ENCODE results near the gene COPS7A.

The COPS7A gene

DNA sequence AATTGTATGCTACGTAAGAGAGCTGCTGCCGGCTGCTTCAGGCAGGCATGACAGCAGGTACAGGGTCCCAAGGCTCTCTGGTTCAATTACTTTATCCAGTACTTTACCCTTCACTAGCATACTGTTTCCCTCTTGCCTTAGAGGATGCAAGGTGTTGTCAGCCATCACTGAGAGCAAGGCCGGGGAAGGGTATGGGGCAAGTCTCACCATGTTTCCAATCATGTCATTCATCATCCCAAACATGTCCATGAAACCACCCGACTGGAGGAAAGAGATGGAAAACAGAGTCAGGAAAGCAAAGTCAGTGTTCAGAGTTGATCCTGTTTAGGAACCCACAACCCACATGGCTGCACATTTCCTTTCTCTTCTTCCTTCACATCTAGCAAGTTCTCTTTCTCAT, 26.7 kb downstream of the COPS7A start:
- in situ Hi-C loops (cut with MboI; ENCODE audit: low sequenced_read_pairs): loop anchor here (5.0 kb wide), 1 partner anchor 77 kb away; the partner anchor contains the start of gene P3H3

DNA sequence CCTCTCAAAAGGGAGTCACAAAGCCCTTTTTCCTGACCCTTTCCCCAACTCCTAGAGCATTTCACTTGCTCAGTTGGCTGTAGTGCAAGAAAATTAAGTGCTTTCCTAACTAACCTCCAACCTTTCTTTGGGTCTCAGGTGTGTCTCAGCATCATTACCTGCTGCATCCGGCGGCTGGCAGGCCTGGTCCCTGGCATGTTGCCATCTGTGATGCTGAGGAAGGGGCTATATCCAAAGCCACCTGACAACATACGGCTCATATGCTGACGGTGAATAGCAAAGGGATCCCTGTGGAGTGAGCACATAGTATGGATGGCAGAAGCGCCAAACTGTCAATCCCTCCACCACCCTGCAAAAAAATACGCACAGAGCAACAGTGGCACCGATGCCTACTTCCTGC, 27.9 kb downstream of the COPS7A start:
- in situ Hi-C loops (cut with MboI; ENCODE audit: low sequenced_read_pairs): loop anchor here (5.0 kb wide), 1 partner anchor 76 kb away; the partner anchor contains the start of gene P3H3

DNA sequence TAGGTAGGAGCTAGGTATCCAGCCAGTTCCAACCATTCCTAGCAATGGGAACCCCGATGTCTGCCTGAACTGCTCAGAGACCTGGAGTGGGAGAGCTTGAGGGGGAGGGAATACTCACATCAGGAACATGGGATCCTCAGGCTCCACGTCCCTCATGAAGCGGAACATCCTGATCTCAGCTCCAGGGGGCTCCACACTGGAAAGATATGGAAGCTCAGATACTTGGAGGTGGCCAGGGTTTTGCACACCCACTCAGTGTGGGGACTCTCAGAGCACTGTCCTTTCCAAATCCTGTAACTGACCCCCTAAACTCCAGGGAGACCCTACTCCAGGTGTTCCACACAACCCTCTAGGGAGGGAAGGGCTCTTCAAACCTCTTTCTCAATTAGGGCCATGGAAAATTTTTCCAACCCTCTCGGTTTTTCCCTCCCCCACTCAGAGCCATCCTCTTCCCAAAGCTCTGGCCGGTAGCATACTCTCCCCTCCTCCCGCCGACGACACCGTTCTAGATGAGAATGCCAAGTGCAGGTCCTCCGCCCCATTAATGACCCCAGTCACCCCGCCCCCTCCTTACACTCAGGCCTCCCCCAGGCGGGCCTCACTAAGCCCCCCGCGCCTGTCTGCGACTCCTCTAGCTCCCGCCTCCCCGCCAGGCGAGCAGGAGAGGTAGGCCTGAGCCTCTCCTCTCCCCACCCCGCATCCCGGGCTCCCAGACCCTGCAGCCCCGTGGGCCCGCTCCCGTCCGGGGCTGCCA, 28.5 kb downstream of the COPS7A start:
- in situ Hi-C loops (cut with MboI; ENCODE audit: low sequenced_read_pairs): loop anchor here (5.0 kb wide), 1 partner anchor 75 kb away; the partner anchor contains the start of gene P3H3

DNA sequence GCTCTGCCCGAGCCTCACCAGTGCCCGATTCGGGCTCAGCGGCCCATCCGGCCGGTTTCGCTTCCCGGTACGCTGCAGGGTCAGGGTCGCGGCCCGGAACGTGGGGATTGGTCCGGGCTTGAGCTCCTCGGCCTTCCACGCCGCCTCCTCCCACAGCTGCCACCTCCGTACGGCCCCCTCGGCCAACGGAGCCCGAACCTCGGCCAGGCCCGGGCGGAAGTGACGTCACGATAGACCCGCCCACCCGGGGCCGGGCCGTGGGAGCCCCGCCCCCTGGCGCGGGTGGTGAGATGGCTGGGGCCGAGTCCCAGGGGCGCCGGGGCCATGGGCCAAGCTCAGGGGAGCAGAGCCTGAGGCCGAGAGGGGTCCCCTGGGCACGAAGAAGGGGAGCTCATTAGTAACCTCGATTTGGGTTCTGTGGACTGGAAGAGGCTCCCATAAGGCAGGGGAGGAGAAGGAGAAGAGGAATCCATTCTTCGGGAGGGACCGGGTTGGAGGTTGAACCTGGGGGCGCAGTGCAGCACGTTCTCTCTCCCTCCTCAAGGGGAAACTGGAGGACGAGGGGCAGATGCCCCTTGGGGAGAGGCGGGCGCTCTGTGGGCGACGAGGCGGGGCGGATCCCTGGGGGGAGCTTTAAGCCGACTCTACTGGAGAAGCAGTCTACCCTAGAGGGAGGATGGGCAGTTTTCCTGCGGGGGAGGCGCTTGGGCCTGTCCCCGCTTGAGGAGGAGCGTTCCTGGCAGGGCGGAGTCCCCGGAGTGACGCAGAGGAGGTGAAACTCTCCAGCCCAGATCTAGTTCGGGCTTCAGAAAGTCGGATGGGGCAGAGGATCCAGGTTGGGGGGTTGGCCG, 29.3 kb downstream of the COPS7A start, which contains the start of gene MLF2:
MLF2 (minus strand) TSS at position 221 of the 851 bp plus-strand sequence. CDS start 807 bp downstream, outside the sequence.
- in situ Hi-C loops (cut with MboI; ENCODE audit: low sequenced_read_pairs): loop anchor here (5.0 kb wide), 1 partner anchor 74 kb away; the partner anchor contains the start of gene P3H3

DNA sequence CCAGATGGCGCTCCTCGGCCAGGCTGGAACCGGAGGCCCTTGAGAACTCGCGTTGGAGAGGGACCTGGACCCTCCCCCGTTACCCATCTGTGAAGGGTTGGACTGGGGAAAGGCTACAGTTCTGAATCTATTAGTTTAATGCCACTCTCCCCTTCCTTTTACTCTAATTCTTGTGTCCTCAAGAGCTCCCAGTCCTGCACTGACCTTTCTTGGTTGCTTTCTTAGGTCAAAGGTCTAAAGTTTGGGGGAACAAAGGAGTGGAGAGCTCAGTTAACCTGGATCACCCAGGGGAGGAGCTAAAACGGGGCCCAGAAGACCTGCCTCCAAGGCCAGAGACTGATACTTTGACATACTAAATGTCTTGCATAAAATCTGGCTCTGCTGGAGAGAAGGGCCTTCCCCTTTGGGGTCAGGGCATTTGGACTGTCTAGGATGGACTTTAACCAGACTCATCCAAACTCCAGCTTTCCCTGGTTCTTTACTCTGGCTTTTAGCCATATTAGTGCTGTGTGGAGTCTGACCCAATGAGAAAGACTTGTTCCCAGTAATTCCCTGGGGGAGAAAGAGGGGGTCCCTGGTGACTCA, 30.0 kb downstream of the COPS7A start:
- in situ Hi-C loops (cut with MboI; ENCODE audit: low sequenced_read_pairs): loop anchor here (5.0 kb wide), 1 partner anchor 73 kb away; the partner anchor contains the start of gene P3H3

DNA sequence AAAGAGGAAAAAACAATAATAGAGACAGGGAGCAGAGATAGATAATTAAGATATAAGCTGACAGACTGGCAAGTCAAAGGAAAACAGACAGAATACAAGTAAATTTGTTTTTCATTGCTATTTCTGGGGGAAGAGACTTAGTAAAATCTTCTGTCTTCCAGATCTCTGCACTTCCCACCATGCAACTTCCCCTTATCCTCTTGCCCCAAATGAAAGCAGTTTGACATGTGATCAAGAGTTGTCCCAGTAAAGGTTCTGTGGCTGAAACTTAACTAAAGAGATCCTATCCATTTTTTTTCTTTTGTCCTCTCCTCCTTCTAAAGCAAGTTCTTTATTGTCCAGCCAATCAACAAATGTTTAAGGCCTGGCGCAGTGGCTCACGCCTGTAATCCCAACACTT, 30.6 kb downstream of the COPS7A start:
- in situ Hi-C loops (cut with MboI; ENCODE audit: low sequenced_read_pairs): loop anchor here (5.0 kb wide), 1 partner anchor 73 kb away; the partner anchor contains the start of gene P3H3

DNA sequence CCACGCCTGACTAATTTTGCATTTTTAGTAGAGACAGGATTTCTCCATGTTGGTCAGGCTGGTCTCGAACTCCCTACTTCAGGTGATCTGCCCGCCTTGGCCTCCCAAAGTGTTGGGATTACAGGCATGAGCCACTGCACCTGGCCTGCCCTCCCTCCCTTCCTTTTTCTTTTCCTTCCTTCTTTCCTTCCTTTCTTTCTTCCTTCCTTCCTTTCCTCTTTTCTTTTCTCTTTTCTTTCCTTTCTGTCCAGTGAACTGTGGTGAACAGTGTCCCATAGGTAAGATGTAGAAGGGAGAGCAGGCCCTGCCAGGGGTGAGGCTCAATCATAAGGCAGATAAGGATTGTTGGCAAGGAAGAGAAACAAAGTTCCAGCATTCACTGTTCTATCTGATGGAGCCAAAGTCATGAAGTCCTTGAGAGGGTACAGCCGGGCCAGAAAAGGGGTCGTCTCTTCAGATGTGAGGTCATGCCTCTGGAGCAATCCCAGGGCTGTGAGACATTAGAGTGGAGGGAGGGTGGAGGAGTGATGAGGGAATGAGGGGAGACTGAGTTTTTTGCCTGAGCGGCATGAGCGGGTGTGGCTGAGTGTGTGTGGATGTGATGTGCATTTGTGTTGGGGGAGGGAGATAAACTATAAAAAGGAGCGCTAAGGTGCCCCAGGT, 33.3 kb downstream of the COPS7A start:
- in situ Hi-C loops (cut with MboI; ENCODE audit: low sequenced_read_pairs): no loop called here

DNA sequence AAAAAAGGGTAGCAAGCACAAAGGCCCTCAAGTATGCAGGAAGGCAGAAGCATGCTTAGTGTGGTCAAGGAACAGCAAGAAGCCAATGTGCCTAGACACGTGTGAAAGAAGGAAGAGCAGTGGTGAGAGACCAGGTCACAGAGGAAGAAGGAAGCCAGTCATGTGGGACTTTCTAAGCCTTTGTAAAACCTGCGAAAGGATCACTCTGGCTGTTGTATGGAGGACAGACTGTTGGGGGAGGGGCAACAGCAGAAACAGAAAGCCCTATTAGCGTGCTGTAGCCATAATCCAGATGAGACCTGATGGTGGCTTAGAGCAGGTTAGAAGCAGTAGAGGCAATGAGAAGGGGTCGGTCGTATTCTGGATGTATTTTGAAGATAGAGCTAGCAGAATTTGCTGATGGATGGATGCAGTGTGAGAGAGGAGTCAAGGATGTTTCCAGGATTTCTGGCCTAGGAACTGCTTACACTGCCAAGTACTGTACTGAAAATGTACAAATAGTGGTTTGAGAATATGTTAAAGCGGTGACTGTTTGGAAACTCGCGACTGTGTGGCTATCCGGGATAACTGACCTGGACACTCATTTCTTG, 34.8 kb downstream of the COPS7A start:
- in situ Hi-C loops (cut with MboI; ENCODE audit: low sequenced_read_pairs): no loop called here

DNA sequence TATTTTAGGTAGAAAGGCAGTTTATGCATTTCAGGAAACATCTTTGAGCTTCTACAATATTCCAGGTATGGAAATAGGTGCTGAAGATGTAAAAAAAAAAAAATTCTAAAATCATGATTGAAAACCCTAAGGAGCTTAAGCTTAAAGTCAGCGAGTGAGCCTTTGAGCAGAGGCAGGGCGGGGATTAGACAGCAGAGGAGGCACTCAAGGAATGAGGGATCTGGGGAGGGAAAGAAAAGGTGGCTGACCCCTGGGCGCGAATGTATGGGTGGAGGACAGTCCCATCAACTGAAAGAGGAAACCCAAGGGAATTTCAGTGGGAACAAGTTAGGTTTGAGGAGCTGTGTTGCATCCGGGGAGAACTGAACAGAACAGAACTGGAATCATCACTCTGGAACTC, 35.9 kb downstream of the COPS7A start:
- in situ Hi-C loops (cut with MboI; ENCODE audit: low sequenced_read_pairs): no loop called here

DNA sequence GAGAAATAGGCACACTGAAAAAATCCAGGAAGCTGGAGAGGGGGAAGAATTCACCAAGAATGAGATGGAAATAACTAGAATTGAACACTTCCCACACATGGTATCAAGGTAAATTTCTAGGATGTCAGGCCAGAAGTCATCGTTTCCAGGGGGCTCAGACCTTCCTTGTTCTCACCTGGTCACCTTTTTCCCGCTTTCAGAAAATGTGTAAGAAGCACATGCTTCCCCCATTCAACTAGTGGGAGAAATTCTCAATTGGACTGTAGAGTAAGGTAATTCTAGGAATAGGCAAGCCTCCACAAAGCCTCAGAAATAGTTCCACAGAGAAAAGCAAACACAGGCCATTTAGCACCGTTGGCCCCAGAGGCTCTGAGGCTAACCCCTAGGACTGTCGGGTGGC, 39.5 kb downstream of the COPS7A start:
- in situ Hi-C loops (cut with MboI; ENCODE audit: low sequenced_read_pairs): no loop called here

DNA sequence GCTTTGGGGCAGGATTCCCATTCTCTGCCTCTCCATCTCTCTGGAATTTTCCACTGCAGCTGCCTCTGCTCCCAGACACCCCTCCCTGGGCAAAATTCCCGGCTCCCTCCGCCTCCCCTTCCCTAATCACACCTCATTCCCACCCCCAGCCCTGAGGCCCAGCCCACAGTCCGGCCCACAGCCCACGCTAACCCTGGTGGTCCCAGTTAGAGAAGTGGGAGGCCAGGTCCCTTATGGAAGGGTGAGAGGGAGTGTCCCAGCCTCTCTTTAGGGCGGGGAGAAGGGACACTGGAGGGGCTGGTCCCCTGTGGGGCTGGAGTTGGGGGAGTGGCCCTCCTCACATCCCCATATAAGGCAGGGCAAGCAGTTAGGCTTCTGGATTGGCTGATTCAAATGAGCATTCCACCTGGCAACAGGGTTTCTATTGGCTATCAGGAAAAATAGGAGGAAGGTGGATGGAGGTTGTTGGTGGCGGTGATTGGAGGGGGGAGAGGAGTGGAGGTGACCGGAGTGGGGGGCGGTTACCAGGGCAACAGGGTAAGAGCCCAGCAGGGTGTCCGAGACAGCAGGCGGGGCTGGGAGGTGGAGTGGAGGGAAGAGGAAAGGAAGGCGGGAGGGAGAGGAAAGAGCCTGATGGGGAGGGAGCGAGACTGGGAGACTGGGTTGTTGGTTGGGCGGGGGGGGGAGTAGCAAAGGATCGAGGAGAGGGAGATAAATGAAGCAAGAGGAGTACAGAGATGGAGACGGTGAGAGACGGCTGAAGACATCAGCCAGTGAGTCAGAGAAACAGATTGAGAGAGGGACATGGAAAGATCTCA, 40.4 kb downstream of the COPS7A start:
- in situ Hi-C loops (cut with MboI; ENCODE audit: low sequenced_read_pairs): no loop called here

DNA sequence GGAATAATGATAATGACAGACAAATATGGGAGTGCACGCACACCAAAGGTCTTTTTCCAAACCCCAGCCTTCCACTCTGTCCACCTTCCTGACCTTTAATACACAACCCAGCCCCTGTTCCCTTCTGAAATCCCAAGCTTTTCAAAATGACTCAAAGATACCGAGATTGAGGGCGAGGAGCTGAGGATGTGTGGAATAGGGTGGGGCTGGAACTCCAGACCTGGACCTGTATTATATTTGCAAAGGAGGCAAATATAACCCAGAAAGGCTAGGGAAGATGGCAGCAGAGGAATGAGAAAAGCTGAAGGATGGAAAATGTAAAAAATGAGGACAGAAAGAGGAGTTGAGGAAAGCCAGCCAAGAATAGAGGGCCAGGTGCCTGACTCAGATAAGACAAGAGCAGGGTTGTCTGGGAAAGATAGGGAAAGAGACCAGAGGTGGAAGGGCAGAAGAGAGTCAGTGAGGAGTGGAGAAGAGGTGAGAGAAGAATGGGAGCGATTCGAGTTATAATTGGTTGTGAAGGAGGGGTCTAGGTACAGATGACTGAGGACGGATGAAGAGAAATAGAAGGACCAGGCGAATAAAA, 41.3 kb downstream of the COPS7A start:
- in situ Hi-C loops (cut with MboI; ENCODE audit: low sequenced_read_pairs): no loop called here

DNA sequence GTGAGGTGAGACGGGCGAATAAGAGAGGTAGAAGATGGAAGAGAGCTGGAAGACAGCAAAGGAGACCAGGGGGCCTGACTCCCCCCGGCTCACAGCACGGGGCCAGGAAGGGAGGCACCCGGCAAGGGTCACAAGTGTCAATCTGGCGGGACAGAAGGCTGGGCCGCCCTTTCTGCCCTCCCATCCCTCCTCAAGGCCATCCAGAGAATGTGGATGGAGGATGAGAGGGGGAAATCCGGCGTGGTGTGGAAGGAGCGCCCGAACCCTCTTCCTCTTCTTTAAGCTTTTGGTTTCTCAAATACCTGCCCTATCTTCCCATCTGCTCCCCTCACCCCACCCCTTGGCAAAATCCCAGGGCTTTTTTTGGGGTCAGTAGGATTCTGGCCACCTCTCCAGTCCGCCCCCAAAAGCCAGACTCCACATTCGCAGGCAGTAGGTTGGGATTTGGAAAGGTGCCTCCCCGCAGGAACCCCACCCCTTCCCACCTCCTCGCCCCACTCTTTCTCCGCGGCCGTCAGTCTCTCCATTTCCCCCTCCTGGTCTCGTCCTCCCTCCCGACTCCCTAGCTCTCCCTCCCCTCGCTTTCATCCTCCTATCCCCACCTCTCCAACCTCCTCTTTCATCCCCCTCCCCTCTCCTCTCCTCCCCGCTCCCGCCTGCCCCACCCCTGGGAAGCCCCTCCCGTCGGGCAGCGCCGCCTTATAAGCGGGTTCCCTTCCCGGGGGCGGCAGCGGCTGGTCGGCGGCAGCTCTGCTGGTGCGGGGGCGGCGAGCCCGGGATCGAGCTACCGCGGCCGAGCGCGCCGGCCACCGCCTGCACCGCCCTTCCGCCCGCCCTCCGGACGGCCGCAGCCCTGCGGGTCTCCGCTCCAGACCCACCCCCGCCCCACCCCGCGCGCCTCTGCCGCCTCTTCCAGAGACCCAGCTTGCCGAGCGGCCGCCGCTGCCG, 42.1 kb downstream of the COPS7A start, which contains the start of gene PTMS:
PTMS (plus strand) TSS at position 730 of the 948 bp plus-strand sequence. CDS start 343 bp downstream, outside the sequence.
- in situ Hi-C loops (cut with MboI; ENCODE audit: low sequenced_read_pairs): no loop called here

DNA sequence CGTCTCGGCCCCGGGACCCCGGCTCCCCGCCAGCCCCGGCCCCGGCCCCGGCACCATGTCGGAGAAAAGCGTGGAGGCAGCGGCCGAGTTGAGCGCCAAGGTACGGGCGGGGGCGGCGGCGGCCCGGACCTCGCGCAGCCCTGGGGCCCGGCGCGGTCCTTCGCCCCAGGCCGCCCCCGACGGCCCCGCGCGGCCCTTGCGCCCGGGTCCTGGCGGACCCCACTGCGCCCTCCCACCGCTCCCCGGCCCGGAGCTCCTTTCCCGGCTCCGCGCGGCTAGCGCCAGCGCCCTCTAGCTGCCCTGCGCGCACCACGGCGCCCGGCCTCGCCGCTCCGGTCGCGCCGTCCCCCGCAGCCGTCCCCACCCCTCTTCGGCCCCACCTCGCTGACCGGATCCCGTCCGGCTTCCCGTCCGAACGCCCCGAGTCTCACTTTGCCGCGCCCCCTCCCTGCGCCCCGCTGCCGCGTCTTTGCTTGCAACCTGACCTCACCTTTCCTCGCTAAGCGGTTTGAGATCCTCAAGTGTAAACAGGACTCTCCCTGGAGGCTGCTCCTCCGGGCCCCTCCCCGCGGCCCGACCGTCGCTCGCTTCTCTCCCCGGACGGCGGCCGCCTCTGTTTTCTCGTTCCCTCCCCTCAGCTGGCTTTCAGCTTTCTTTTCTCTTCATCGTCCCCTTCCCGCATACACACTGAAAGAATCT, 43.0 kb downstream of the COPS7A start:
- in situ Hi-C loops (cut with MboI; ENCODE audit: low sequenced_read_pairs): no loop called here

DNA sequence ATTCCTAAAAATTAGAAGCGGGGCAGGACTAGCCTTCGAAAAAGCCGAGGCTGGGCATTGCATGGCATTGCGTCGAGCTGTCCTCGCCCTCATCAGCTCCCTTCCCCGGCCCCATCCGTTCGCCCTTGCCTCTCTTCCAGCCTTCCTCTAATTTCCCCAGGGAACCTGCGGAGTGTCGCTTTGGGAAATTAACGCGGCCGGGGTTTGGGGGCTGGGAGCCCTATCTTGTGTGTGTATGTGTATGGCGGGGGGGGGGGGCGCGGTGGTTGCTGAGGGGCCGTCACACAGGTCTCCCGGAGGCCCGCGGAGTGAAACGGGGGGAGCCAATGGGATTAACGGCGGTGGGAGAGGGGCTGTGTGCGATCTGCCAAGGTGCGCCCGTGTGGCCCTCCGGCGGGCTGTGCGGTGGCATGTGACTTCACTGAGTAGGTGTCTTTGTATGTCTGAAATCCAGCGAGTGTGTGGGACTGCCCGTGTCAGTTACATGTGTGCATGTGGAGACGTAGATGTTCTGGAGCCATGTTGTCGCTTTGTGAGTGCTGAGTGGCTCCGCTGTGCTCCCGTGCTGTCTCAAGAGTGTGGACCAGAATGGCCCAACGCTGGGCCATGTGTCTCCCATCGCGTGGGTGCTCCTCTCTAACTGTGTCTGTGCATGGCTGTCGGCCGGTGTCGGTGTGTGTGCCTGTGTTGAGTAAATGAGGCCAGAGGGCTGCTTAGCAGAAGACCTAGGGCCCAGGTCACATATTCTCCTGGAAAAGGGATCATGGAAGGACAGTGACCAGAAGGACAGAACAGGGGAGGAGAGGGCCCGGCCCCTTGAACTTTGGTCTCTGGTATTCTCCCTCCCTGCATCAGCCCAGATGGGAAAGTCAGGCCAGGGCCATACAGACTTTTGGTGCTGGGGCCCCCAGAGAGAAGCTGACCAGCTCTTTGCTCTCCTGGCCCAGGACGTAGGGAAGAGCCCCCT, 43.8 kb downstream of the COPS7A start:
- in situ Hi-C loops (cut with MboI; ENCODE audit: low sequenced_read_pairs): no loop called here

DNA sequence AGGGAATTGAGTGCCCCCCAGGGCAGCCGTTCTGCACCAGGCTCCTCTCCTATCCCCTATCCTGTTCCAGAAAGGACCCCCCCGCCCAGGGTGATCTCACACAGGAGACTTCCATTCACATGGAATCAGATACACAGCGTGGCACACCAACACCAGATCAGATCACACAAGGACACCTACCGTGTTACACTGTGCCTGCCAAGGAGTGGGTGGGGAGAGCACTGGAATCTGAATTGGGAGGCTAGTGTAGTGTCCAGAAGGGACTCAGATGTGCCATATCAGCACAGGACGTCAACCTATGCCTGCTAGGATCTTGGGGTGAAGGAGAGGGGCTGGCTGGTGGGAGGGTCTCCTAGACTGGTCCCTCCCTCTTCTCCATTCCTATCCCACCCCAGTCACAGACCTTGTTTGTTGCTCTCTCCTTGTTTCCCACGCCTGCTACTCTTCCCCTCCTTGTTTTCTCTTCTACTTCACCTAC, 44.6 kb downstream of the COPS7A start:
- in situ Hi-C loops (cut with MboI; ENCODE audit: low sequenced_read_pairs): no loop called here

Measured in HL-60/S4 (cell line).